Activated B cell treated with CpG ODN at 0.5 μM for 24 hours (primary cell): ENCODE measurements around the gene TOP2B. TPM values are rescaled to one million over a fixed set of nuclear protein-coding genes. Genes with fewer than 3 reads are reported as not detected.

Source experiments
- ATAC-seq: fragments of 200-7000 bp; cut with Tn5 transposase; one replicate; pipeline ENCODE4 v1.10.0; 2021; ENCODE audit warnings: low read depth, mild to moderate bottlenecking, moderate library complexity
- CTCF ChIA-PET: fragments of 350-600 bp; sonication (Branson Sonifier 250); formaldehyde crosslinking; loops from one replicate; lab custom pipeline; 2021; ENCODE audit warnings: antibody characterized with exemption; lab: Charles Lee
- POLR2A ChIA-PET: fragments of 350-600 bp; sonication (Branson Sonifier 250); formaldehyde crosslinking; loops from one replicate; lab custom pipeline; 2021; ENCODE audit warnings: antibody characterized with exemption; lab: Charles Lee
- DNase-seq: peaks from one replicate; pipeline ENCODE4 v3.0.0; 2022
- H3K27ac Mint-ChIP-seq: one replicate; pipeline ENCODE4 v1.8.0; 2020; ENCODE audit warnings: mixed read lengths
- H3K27me3 Mint-ChIP-seq: one replicate; pipeline ENCODE4 v1.8.0; 2021; ENCODE audit warnings: mixed read lengths
- H3K36me3 Mint-ChIP-seq: one replicate; pipeline ENCODE4 v1.8.0; 2021; ENCODE audit warnings: low read depth, mixed read lengths
- H3K4me1 Mint-ChIP-seq: one replicate; pipeline ENCODE4 v1.8.0; 2021; ENCODE audit warnings: mixed read lengths
- H3K4me3 Mint-ChIP-seq: one replicate; pipeline ENCODE4 v1.8.0; 2020; ENCODE audit warnings: mild to moderate bottlenecking, mixed read lengths
- H3K9me3 Mint-ChIP-seq: one replicate; pipeline ENCODE4 v1.8.0; 2020; ENCODE audit warnings: mixed read lengths
- CTCF ChIP-seq: fragments of 200-600 bp; IDR thresholded peaks from one replicate; pipeline ENCODE4 v1.8.0; 2022; ENCODE audit warnings: antibody characterized with exemption, mild to moderate bottlenecking
- intact Hi-C: fragments of 100-400 bp; cut with micrococcal nuclease; formaldehyde crosslinking; loops from one replicate; pipeline ENCODE4 v1.15.1; 2024
- total RNA-seq: library from RNA; stranded (reverse); gene quantifications from 2 replicates; pipeline ENCODE4 v1.2.3, GENCODE V29; 2022

TOP2B gene
- total RNA-seq, 1 donor from 2014 or later: 117 TPM

GRCh38 chr3:25690768-25691533, 26.2 kb upstream of the TOP2B start:
- H3K9me3 Mint-ChIP-seq: no peaks in the 10 kb centered on the region
- intact Hi-C loops: no loop called here
- TF ChIP-seq CTCF: no peak
- ChIA-PET CTCF (no interaction called here), POLR2A (no interaction called here)
- no peak for DNase-seq
- H3K27ac Mint-ChIP-seq: no peak overlapping the region
- ATAC-seq: no peak
- no peak overlapping the region for H3K4me3 Mint-ChIP-seq
- H3K4me1 Mint-ChIP-seq: peaks cover 2% of the 10 kb centered on the region
- peaks cover 5% of the 10 kb centered on the region for H3K27me3 Mint-ChIP-seq
- no peaks in the 10 kb centered on the region for H3K36me3 Mint-ChIP-seq

GRCh38 chr3:25689226-25689625, 24.5 kb upstream of the TOP2B start:
- H3K27me3 Mint-ChIP-seq: peaks cover 5% of the 10 kb centered on the region
- ATAC-seq (no peak), DNase-seq (no peak)
- H3K9me3 Mint-ChIP-seq: no peaks in the 10 kb centered on the region
- intact Hi-C loops: no loop called here
- H3K4me3 Mint-ChIP-seq: no peak overlapping the region
- no peak for TF ChIP-seq CTCF
- no peaks in the 10 kb centered on the region for H3K36me3 Mint-ChIP-seq
- ChIA-PET POLR2A (no interaction called here), CTCF (no interaction called here)
- H3K4me1 Mint-ChIP-seq: no peaks in the 10 kb centered on the region
- no peak overlapping the region for H3K27ac Mint-ChIP-seq

- no peak for DNase-seq
- Mint-ChIP-seq H3K27ac (no peak overlapping the region), H3K27me3 (peaks cover 5% of the 10 kb centered on the region), H3K36me3 (no peaks in the 10 kb centered on the region), H3K4me1 (no peaks in the 10 kb centered on the region), H3K4me3 (no peak overlapping the region), H3K9me3 (no peaks in the 10 kb centered on the region)
- no peak for ATAC-seq
- ChIA-PET CTCF (no interaction called here), POLR2A (interaction anchor here (0.7 kb wide), 1 partner anchor 96 kb away, joined by 3 read pairs; the partner anchor contains the start of gene NGLY1)
- TF ChIP-seq CTCF: no peak
- intact Hi-C loops: no loop called here
These were observed 23.0 kb upstream of the TOP2B start for GRCh38 chr3:25687742-25688141.

GRCh38 chr3:25686766-25687165, 22.1 kb upstream of the TOP2B start:
- Mint-ChIP-seq H3K9me3 (no peaks in the 10 kb centered on the region), H3K4me3 (no peak overlapping the region), H3K27me3 (peaks cover 5% of the 10 kb centered on the region), H3K36me3 (no peaks in the 10 kb centered on the region), H3K27ac (no peak overlapping the region), H3K4me1 (no peaks in the 10 kb centered on the region)
- CTCF ChIA-PET: no interaction called here
- POLR2A ChIA-PET: no interaction called here
- DNase-seq (no peak), ATAC-seq (no peak)
- intact Hi-C loops: no loop called here
- no peak for TF ChIP-seq CTCF

- intact Hi-C loops: no loop called here
- H3K27me3 Mint-ChIP-seq: no peaks in the 10 kb centered on the region
- ChIA-PET POLR2A (no interaction called here), CTCF (interaction anchor here (1.6 kb wide), 1 partner anchor 36 kb away, joined by 3 read pairs; no protein-coding TSS in a partner anchor)
- ATAC-seq (no peak), DNase-seq (no peak)
- no peaks in the 10 kb centered on the region for H3K36me3 Mint-ChIP-seq
- no peaks in the 10 kb centered on the region for H3K4me1 Mint-ChIP-seq
- H3K4me3 Mint-ChIP-seq: no peak overlapping the region
- no peak overlapping the region for H3K27ac Mint-ChIP-seq
- H3K9me3 Mint-ChIP-seq: no peaks in the 10 kb centered on the region
- no peak for TF ChIP-seq CTCF
These were observed 19.2 kb upstream of the TOP2B start for GRCh38 chr3:25683882-25684281.
